A549 (cell line): ENCODE data around the gene PCDHA1.

Experiments used
- CEBPB ChIP-seq, 2 experiments: fragments of >200 bp in 1 of 2; sonication (Bioruptor Twin) in 1 of 2; formaldehyde crosslinking in 1 of 2; IDR thresholded peaks; 2 replicates each; pipeline ENCODE4 v1.6.1; 2012 to 2016
- EP300 ChIP-seq, 2 experiments: fragments of >200 bp; sonication (Bioruptor Twin); formaldehyde crosslinking; IDR thresholded peaks; 2 replicates in 1 of 2; 3 replicates in 1 of 2; pipeline ENCODE4 v1.6.1; 2016 to 2017
- HEYL ChIP-seq: fragments of 250-450 bp; sonication (Bioruptor Pico); IDR thresholded peaks from 2 replicates; pipeline ENCODE4 v1.8.0; 2021; ENCODE audit warnings: mild to moderate bottlenecking, moderate library complexity
- HOXA7 ChIP-seq: fragments of 250-450 bp; sonication (Bioruptor Pico); IDR thresholded peaks from 2 replicates; pipeline ENCODE4 v1.5.0; 2020; ENCODE audit warnings: mild to moderate bottlenecking, moderate library complexity
- JUNB ChIP-seq: fragments of >200 bp; sonication (Bioruptor Twin); formaldehyde crosslinking; IDR thresholded peaks from 2 replicates; pipeline ENCODE4 v1.6.1; 2016
- NPAS2 ChIP-seq: fragments of 250-450 bp; sonication (Bioruptor Pico); IDR thresholded peaks from 2 replicates; pipeline ENCODE4 v1.8.0; 2022; ENCODE audit warnings: mild to moderate bottlenecking, moderate library complexity, borderline replicate concordance
- NR3C1 ChIP-seq: fragments of >200 bp; sonication (Bioruptor Twin); formaldehyde crosslinking; IDR thresholded peaks from 3 replicates; pipeline ENCODE4 v1.6.1; 2017
- POLR2A ChIP-seq: IDR thresholded peaks from 2 replicates; pipeline ENCODE4 v1.6.1; 2012; ENCODE audit warnings: mild to moderate bottlenecking, low read length
- ZC3H11A ChIP-seq: fragments of 450-650 bp; IDR thresholded peaks from 2 replicates; pipeline ENCODE4 v1.6.1; 2014; ENCODE audit warnings: antibody characterized with exemption, mild to moderate bottlenecking
- TF ChIP-seq, protein P1 (sequence below): fragments of >200 bp; sonication (Bioruptor Twin); formaldehyde crosslinking; IDR thresholded peaks from 3 replicates; pipeline ENCODE4 v1.5.1; 2016
- TF ChIP-seq, protein P2 (sequence below): fragments of >200 bp; sonication (Bioruptor Twin); formaldehyde crosslinking; IDR thresholded peaks from 2 replicates; pipeline ENCODE4 v1.6.1; 2016
- TF ChIP-seq, protein P3 (sequence below): fragments of 450-650 bp; IDR thresholded peaks from 2 replicates; pipeline ENCODE4 v1.6.1; 2014; ENCODE audit warnings: antibody characterized with exemption
- TF ChIP-seq, protein P4 (sequence below): IDR thresholded peaks from 2 replicates; pipeline ENCODE4 v1.6.1; 2012
- TF ChIP-seq, protein P5 (sequence below): fragments of 200-600 bp; sonication (generic); IDR thresholded peaks from 2 replicates; pipeline ENCODE4 v1.6.1; 2016; ENCODE audit warnings: antibody characterized with exemption, mild to moderate bottlenecking, moderate library complexity

DNA sequence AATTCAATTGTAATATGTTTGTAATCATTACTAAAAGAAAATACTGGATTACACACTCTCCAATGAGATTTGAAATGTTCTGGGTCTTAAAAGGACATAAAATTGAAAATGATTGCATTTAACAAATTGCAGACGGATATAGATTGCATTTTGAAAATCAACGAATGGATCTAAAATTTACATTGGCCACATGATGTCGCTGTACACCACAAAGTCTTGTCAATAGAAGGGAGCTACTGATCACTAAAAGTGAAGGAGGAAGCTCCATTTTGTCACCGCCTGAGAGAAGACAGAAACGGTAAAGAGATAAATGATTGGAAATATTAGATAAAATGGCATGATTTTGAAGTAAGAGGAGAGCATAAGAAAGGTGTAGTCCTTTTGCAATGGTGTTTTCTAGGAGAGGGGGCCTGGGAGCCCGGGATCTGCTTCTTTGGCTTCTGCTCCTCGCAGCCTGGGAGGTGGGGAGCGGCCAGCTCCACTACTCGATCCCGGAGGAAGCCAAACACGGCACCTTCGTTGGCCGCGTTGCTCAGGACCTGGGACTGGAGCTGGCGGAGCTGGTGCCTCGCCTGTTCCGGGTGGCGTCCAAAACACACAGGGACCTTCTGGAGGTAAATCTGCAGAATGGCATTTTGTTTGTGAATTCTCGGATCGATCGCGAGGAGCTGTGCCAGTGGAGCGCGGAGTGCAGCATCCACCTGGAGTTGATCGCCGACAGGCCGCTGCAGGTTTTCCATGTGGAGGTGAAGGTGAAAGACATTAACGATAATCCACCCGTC is at the start of gene PCDHA1:
- TF ChIP-seq, protein P1, sequence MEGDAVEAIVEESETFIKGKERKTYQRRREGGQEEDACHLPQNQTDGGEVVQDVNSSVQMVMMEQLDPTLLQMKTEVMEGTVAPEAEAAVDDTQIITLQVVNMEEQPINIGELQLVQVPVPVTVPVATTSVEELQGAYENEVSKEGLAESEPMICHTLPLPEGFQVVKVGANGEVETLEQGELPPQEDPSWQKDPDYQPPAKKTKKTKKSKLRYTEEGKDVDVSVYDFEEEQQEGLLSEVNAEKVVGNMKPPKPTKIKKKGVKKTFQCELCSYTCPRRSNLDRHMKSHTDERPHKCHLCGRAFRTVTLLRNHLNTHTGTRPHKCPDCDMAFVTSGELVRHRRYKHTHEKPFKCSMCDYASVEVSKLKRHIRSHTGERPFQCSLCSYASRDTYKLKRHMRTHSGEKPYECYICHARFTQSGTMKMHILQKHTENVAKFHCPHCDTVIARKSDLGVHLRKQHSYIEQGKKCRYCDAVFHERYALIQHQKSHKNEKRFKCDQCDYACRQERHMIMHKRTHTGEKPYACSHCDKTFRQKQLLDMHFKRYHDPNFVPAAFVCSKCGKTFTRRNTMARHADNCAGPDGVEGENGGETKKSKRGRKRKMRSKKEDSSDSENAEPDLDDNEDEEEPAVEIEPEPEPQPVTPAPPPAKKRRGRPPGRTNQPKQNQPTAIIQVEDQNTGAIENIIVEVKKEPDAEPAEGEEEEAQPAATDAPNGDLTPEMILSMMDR: peak; percentile 23; the same call in 2 of the 3 replicates
- TF ChIP-seq NR3C1: no peak
- TF ChIP-seq, protein P2, sequence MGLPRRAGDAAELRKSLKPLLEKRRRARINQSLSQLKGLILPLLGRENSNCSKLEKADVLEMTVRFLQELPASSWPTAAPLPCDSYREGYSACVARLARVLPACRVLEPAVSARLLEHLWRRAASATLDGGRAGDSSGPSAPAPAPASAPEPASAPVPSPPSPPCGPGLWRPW: no peak
- no peak for TF ChIP-seq HEYL
- no peak for TF ChIP-seq EP300 (IDR thresholded peaks at IDR 0.05)
- TF ChIP-seq, protein P3, sequence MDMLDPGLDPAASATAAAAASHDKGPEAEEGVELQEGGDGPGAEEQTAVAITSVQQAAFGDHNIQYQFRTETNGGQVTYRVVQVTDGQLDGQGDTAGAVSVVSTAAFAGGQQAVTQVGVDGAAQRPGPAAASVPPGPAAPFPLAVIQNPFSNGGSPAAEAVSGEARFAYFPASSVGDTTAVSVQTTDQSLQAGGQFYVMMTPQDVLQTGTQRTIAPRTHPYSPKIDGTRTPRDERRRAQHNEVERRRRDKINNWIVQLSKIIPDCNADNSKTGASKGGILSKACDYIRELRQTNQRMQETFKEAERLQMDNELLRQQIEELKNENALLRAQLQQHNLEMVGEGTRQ: no peak
- no peak for TF ChIP-seq JUNB
- TF ChIP-seq, protein P4, sequence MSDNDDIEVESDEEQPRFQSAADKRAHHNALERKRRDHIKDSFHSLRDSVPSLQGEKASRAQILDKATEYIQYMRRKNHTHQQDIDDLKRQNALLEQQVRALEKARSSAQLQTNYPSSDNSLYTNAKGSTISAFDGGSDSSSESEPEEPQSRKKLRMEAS: no peak
- TF ChIP-seq, protein P5, sequence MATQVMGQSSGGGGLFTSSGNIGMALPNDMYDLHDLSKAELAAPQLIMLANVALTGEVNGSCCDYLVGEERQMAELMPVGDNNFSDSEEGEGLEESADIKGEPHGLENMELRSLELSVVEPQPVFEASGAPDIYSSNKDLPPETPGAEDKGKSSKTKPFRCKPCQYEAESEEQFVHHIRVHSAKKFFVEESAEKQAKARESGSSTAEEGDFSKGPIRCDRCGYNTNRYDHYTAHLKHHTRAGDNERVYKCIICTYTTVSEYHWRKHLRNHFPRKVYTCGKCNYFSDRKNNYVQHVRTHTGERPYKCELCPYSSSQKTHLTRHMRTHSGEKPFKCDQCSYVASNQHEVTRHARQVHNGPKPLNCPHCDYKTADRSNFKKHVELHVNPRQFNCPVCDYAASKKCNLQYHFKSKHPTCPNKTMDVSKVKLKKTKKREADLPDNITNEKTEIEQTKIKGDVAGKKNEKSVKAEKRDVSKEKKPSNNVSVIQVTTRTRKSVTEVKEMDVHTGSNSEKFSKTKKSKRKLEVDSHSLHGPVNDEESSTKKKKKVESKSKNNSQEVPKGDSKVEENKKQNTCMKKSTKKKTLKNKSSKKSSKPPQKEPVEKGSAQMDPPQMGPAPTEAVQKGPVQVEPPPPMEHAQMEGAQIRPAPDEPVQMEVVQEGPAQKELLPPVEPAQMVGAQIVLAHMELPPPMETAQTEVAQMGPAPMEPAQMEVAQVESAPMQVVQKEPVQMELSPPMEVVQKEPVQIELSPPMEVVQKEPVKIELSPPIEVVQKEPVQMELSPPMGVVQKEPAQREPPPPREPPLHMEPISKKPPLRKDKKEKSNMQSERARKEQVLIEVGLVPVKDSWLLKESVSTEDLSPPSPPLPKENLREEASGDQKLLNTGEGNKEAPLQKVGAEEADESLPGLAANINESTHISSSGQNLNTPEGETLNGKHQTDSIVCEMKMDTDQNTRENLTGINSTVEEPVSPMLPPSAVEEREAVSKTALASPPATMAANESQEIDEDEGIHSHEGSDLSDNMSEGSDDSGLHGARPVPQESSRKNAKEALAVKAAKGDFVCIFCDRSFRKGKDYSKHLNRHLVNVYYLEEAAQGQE: no peak
- no peak for TF ChIP-seq CEBPB (IDR thresholded peaks at IDR 0.05)
- no peak for TF ChIP-seq HOXA7 (CRISPR knock-in tag)
- TF ChIP-seq ZC3H11A: no peak
- TF ChIP-seq NPAS2: no peak
- no peak for TF ChIP-seq POLR2A
